Measurements from ENCODE around the gene PTPN2.

Gene PTPN2

GRCh38 chr18:12769136-12769535 is 114.9 kb downstream of the PTPN2 start:
- H3K79me2 ChIP-seq (ENCODE audit: low read length): no peaks in the 10 kb centered on the region
- no peak overlapping the region for H3K4me3 ChIP-seq (ENCODE audit: low read length)
- no peaks in the 10 kb centered on the region for H3K9me3 ChIP-seq (ENCODE audit: insufficient read depth, low read length)
- no peaks in the 10 kb centered on the region for H4K20me1 ChIP-seq (ENCODE audit: insufficient read depth, low read length)
- no peaks in the 10 kb centered on the region for H3K36me3 ChIP-seq (replicated peaks; ENCODE audit: low read depth, low read length)
- H3K27ac ChIP-seq (ENCODE audit: low read length): no peak overlapping the region
- H3K4me1 ChIP-seq (ENCODE audit: low read length): no peaks in the 10 kb centered on the region
- H2AFZ ChIP-seq (ENCODE audit: low read depth, low read length): no peak overlapping the region
- TF ChIP-seq EZH2phosphoT487 (IDR thresholded peaks at IDR 0.05; ENCODE audit: low read depth): no peak
- TF ChIP-seq, protein P1, sequence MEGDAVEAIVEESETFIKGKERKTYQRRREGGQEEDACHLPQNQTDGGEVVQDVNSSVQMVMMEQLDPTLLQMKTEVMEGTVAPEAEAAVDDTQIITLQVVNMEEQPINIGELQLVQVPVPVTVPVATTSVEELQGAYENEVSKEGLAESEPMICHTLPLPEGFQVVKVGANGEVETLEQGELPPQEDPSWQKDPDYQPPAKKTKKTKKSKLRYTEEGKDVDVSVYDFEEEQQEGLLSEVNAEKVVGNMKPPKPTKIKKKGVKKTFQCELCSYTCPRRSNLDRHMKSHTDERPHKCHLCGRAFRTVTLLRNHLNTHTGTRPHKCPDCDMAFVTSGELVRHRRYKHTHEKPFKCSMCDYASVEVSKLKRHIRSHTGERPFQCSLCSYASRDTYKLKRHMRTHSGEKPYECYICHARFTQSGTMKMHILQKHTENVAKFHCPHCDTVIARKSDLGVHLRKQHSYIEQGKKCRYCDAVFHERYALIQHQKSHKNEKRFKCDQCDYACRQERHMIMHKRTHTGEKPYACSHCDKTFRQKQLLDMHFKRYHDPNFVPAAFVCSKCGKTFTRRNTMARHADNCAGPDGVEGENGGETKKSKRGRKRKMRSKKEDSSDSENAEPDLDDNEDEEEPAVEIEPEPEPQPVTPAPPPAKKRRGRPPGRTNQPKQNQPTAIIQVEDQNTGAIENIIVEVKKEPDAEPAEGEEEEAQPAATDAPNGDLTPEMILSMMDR (IDR thresholded peaks at IDR 0.05; ENCODE audit: low read depth, low read length): no peak
- no peaks in the 10 kb centered on the region for H3K27me3 ChIP-seq (ENCODE audit: low read depth, low read length)
- H3K4me2 ChIP-seq (ENCODE audit: low read length): no peak overlapping the region
- no peak overlapping the region for H3K9ac ChIP-seq (ENCODE audit: low read length)

DNA sequence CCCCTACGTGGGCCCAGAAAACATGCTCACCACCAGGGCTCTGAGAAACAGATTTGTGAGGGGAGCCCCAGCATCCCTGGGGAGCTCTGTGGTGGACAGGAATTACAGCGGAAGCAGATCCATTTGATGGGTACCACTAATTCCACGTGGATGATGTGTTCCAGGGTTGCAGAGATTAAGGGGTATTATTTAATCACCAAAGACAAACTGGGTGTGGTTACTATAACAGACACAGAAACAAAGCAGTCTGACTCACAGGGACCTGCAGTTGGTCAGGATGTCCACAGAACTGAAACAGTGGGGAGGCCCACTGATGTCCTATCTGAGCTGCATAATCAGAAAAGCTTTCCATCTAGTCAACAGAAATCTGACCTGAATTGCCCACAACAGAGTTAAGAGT is 115.4 kb downstream of the PTPN2 start:
- no peak overlapping the region for H3K4me3 ChIP-seq (ENCODE audit: low read length)
- TF ChIP-seq, protein P1 (IDR thresholded peaks at IDR 0.05; ENCODE audit: low read depth, low read length): no peak
- no peak for TF ChIP-seq EZH2phosphoT487 (IDR thresholded peaks at IDR 0.05; ENCODE audit: low read depth)
- no peak overlapping the region for H3K27ac ChIP-seq (ENCODE audit: low read length)
- no peak overlapping the region for H3K4me2 ChIP-seq (ENCODE audit: low read length)
- no peaks in the 10 kb centered on the region for H3K4me1 ChIP-seq (ENCODE audit: low read length)
- H3K9me3 ChIP-seq (ENCODE audit: insufficient read depth, low read length): no peaks in the 10 kb centered on the region
- no peaks in the 10 kb centered on the region for H3K27me3 ChIP-seq (ENCODE audit: low read depth, low read length)
- H3K9ac ChIP-seq (ENCODE audit: low read length): no peak overlapping the region
- H3K36me3 ChIP-seq (replicated peaks; ENCODE audit: low read depth, low read length): no peaks in the 10 kb centered on the region
- no peaks in the 10 kb centered on the region for H3K79me2 ChIP-seq (ENCODE audit: low read length)
- H2AFZ ChIP-seq (ENCODE audit: low read depth, low read length): no peak overlapping the region
- no peaks in the 10 kb centered on the region for H4K20me1 ChIP-seq (ENCODE audit: insufficient read depth, low read length)

- Histone ChIP-seq H3K36me3 (replicated peaks; ENCODE audit: low read depth, low read length) (no peaks in the 10 kb centered on the region), H3K27ac (ENCODE audit: low read length) (no peak overlapping the region), H3K27me3 (ENCODE audit: low read depth, low read length) (no peaks in the 10 kb centered on the region), H2AFZ (ENCODE audit: low read depth, low read length) (no peak overlapping the region), H3K4me1 (ENCODE audit: low read length) (no peaks in the 10 kb centered on the region), H4K20me1 (ENCODE audit: insufficient read depth, low read length) (no peaks in the 10 kb centered on the region), H3K9me3 (ENCODE audit: insufficient read depth, low read length) (no peaks in the 10 kb centered on the region), H3K9ac (ENCODE audit: low read length) (no peak overlapping the region), H3K4me3 (ENCODE audit: low read length) (no peak overlapping the region), H3K79me2 (ENCODE audit: low read length) (no peaks in the 10 kb centered on the region), H3K4me2 (ENCODE audit: low read length) (no peak overlapping the region)
- TF ChIP-seq, protein P1 (IDR thresholded peaks at IDR 0.05; ENCODE audit: low read depth, low read length): no peak
- no peak for TF ChIP-seq EZH2phosphoT487 (IDR thresholded peaks at IDR 0.05; ENCODE audit: low read depth)
Measured at GRCh38 chr18:12767580-12768155, 116.4 kb downstream of the PTPN2 start.

DNA sequence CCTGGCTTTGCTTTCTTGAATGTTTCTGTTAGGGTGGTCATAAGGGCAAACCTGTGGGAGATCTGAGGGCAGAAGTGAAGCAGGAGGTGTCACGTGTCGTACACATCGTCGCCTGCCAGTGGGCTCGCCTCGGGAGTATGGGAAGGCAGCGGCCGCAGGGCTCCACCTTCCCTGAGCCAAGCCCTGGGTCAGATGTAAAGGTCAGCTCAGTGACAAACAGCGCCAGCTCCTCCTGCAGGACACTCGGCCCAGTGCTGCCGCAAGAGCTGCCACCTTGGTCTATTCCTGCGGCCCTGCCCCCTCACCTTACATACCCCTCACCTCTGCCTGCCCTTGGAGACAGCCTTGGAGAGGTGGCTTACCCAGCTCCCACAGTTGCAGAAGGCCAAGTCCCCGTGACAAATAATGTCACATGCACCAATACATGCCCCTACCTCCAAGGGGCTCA is 117.0 kb downstream of the PTPN2 start:
- Histone ChIP-seq H3K9ac (ENCODE audit: low read length) (no peak overlapping the region), H4K20me1 (ENCODE audit: insufficient read depth, low read length) (no peaks in the 10 kb centered on the region), H3K4me1 (ENCODE audit: low read length) (no peaks in the 10 kb centered on the region), H3K4me3 (ENCODE audit: low read length) (no peak overlapping the region), H3K27ac (ENCODE audit: low read length) (no peak overlapping the region), H3K27me3 (ENCODE audit: low read depth, low read length) (no peaks in the 10 kb centered on the region), H3K36me3 (replicated peaks; ENCODE audit: low read depth, low read length) (no peaks in the 10 kb centered on the region), H2AFZ (ENCODE audit: low read depth, low read length) (no peak overlapping the region), H3K9me3 (ENCODE audit: insufficient read depth, low read length) (no peaks in the 10 kb centered on the region), H3K4me2 (ENCODE audit: low read length) (no peak overlapping the region), H3K79me2 (ENCODE audit: low read length) (no peaks in the 10 kb centered on the region)
- no peak for TF ChIP-seq EZH2phosphoT487 (IDR thresholded peaks at IDR 0.05; ENCODE audit: low read depth)
- TF ChIP-seq, protein P1 (IDR thresholded peaks at IDR 0.05; ENCODE audit: low read depth, low read length): no peak
